Measurements from ENCODE around the gene KLF7.

The KLF7 gene

DNA sequence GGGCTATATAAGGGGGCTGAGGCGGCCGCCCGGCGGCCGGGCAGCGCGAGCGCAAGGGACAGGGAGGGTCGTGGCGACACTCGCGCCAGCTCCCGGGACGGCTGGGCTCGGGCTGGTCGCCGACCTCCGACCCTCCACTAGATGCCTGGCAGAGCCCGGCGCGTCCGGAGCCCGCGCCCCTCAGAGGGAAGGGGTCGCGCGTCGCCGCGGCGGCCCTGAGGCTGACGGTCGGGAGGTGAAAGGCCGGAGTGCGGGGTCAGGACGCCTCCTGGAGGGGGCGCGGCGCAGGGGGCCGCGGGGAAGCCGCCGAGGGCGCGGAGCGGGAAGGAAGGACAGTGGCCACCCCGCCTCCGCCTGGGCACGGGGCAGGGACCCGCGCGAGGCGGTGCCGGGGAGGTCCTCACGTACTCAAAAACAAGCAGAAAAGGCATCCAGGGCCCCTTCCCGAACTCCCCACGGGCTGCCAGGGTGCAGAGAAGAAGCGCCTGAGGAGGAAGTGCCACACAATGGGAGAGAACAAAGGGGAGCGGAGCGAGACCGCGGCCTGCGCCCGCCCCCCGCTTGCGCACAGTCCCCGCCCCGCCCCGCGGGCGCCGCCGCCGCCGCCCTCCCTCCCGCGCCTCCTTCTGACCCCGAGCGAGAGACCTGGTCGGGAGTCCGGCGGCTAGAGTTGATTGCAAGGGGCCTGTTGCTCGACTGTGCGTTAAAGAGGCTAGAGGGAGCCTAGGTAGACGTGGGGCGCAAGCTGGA lies 776 bp upstream of the KLF7 start:
- peak overlapping the region; percentile 93 for H3K27ac ChIP-seq
- TF ChIP-seq, protein P1, sequence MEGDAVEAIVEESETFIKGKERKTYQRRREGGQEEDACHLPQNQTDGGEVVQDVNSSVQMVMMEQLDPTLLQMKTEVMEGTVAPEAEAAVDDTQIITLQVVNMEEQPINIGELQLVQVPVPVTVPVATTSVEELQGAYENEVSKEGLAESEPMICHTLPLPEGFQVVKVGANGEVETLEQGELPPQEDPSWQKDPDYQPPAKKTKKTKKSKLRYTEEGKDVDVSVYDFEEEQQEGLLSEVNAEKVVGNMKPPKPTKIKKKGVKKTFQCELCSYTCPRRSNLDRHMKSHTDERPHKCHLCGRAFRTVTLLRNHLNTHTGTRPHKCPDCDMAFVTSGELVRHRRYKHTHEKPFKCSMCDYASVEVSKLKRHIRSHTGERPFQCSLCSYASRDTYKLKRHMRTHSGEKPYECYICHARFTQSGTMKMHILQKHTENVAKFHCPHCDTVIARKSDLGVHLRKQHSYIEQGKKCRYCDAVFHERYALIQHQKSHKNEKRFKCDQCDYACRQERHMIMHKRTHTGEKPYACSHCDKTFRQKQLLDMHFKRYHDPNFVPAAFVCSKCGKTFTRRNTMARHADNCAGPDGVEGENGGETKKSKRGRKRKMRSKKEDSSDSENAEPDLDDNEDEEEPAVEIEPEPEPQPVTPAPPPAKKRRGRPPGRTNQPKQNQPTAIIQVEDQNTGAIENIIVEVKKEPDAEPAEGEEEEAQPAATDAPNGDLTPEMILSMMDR (conservative IDR thresholded peaks at IDR 0.05), result peak; percentile 29

DNA sequence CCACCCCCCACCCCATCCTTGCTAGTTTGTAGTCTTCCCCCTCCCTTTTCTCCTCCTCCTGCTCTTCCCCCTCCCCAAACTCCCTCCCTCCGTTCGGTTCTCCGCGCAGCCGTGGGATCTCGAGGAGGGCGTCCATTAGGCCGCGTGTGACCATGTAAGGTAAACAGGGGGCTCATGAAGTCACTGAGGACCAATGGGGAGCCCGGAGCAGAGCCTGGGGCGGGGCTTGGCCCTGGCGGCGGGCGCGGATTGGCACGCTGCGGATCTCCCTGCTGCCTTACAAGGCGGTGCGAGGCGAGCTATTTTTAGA lies 246 bp upstream of the KLF7 start:
- H3K27ac ChIP-seq, result peak overlapping the region; percentile 93
- TF ChIP-seq, protein P1 (conservative IDR thresholded peaks at IDR 0.05), result no peak

DNA sequence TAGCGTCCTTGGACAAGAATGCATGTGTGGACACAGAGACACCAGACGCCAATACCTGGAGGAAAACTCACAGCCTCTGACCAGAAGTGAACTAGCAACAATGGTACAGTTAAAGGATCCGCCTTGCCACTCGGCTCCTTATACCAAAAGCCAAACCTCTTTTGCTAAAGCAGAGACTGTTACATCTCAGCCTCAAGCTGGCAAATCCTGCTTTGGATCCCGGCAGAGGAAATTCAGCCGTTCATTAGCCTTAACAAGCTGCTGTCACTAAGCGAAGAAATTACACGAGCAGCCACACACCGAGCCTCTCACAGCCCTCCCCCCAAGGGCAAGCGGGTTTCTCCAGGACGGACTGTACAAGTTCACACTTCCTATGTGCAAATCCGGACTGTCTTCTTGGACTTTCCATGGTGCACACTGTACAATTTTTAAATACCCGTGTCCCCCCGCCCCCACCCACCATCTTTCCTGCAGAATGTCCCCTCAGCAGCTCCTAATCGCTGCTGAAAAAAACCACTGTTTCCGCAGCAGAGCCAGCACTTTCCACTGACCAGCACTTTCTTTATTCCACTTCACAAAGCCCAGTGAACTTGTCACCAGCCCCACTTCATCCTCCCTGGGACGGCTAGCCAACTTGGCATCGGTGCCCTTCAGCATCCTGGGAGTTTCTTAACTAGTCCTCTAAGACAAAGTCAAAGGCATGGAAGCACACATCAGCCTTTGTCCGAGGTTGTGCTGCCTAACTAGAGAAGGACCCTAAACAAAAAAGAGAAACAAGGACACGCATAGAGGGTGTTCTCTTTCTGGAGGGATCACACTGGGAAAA lies 1.5 kb downstream of the KLF7 start:
- peak overlapping the region; percentile 93 for H3K27ac ChIP-seq
- TF ChIP-seq, protein P1 (conservative IDR thresholded peaks at IDR 0.05), result no peak

DNA sequence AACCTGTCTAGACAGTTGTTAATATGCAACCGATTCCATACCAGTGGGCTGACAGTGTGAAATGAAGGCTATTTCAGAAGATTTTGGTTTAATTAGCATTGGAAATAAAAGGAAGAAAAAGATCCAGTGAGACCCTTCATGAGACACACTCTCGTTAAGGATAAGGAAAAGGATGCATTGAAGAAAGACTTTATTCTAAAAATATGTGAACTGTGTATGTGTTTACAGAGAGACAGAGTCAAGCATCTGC lies 2.1 kb downstream of the KLF7 start:
- H3K27ac ChIP-seq, result peak overlapping the region; percentile 93
- TF ChIP-seq, protein P1 (conservative IDR thresholded peaks at IDR 0.05), result no peak

- H3K27ac ChIP-seq, result peak overlapping the region; percentile 93
- TF ChIP-seq, protein P1 (conservative IDR thresholded peaks at IDR 0.05), result no peak
These were observed 2.5 kb downstream of the KLF7 start for GRCh38 chr2:207163053-207163755.

GRCh38 chr2:207162316-207162715 lies 3.4 kb downstream of the KLF7 start:
- H3K27ac ChIP-seq, result no peak overlapping the region
- TF ChIP-seq, protein P1 (conservative IDR thresholded peaks at IDR 0.05), result no peak

Data from VCaP (cell line).